ENCODE results near the gene RUNDC3A.

GRCh38 chr17:44266402-44267164 is 41.8 kb upstream of the RUNDC3A start:
- TF ChIP-seq CTCF (optimal IDR thresholded peaks at IDR 0.05 in 1 of 3, IDR thresholded peaks at IDR 0.05 in 1 of 3, conservative IDR thresholded peaks at IDR 0.05 in 1 of 3; ENCODE audit: extremely low read depth in 1 of 3, insufficient read depth in 2 of 3, low read length in 3 of 3) (peak in 1 of 3 experiments; percentile 19), EZH2 (IDR thresholded peaks at IDR 0.05; ENCODE audit: low read length) (no peak)
